Inflammatory macrophage treated with lipopolysaccharide for 1 hour (primary cell): ENCODE results near the gene PLAGL2.

Experiments used
- DNase-seq, 2 donors: peaks; one replicate each; pipeline ENCODE4 v3.0.0-alpha.2; 2020 to 2022

PLAGL2 gene

GRCh38 chr20:32231245-32231644, 23.7 kb upstream of the PLAGL2 start:
- DNase-seq, result no peak

GRCh38 chr20:32230707-32231106, 23.2 kb upstream of the PLAGL2 start:
- DNase-seq, result no peak

GRCh38 chr20:32229251-32229747, 21.8 kb upstream of the PLAGL2 start:
- DNase-seq, result no peak

GRCh38 chr20:32227744-32228688, 20.5 kb upstream of the PLAGL2 start:
- peak in 1 of 2 donors; percentile 9 for DNase-seq

GRCh38 chr20:32227306-32227705, 19.8 kb upstream of the PLAGL2 start:
- no peak for DNase-seq

- DNase-seq, result no peak
Observed at GRCh38 chr20:32226391-32226790, 18.8 kb upstream of the PLAGL2 start.

- no peak for DNase-seq
Observed at GRCh38 chr20:32224463-32224862, 16.9 kb upstream of the PLAGL2 start.

- no peak for DNase-seq
Observed at GRCh38 chr20:32218156-32218900, 10.8 kb upstream of the PLAGL2 start.

- no peak for DNase-seq
Observed at GRCh38 chr20:32216179-32217142, 8.9 kb upstream of the PLAGL2 start.

- DNase-seq, result no peak
Observed at GRCh38 chr20:32215729-32216128, 8.2 kb upstream of the PLAGL2 start.

- DNase-seq, result no peak
Observed at GRCh38 chr20:32215147-32215546, 7.6 kb upstream of the PLAGL2 start.

GRCh38 chr20:32213870-32214269, 6.3 kb upstream of the PLAGL2 start:
- DNase-seq, result no peak

- DNase-seq, result no peak
Observed at GRCh38 chr20:32209850-32210605, 2.5 kb upstream of the PLAGL2 start.

GRCh38 chr20:32208499-32209154, 1.1 kb upstream of the PLAGL2 start:
- DNase-seq, result no peak

- DNase-seq, result peak; percentile 38 to 54
Observed at GRCh38 chr20:32206760-32207625, 550 bp downstream of the PLAGL2 start.

- peak in 1 of 2 donors; percentile 27 for DNase-seq
Observed at GRCh38 chr20:32205843-32206759, 1.4 kb downstream of the PLAGL2 start.

GRCh38 chr20:32205110-32205842, 2.3 kb downstream of the PLAGL2 start:
- peak; percentile 90 for DNase-seq
